Adrenal gland (tissue), 5 donors: ENCODE data around the gene DOCK10.

Experiments used
- CTCF ChIP-seq, 6 experiments: fragments of 450-650 bp in 4 of 6; fragments of 200-600 bp in 2 of 6; sonication (generic) in 1 of 6; IDR thresholded peaks; 1 replicate in 5 of 6; 2 replicates in 1 of 6; pipeline versions ENCODE4 v1.5.1 to v1.8.0; 2016 to 2021; ENCODE audit warnings: antibody characterized with exemption in 6 of 6, mild to moderate bottlenecking in 2 of 6, moderate library complexity in 1 of 6
- POLR2A ChIP-seq, 2 donors: fragments of 450-650 bp; IDR thresholded peaks; one replicate each; pipeline ENCODE4 v1.6.1; 2017; ENCODE audit warnings: antibody characterized with exemption in 2 of 2, mild to moderate bottlenecking in 2 of 2, moderate library complexity in 1 of 2
- donor health status: DM: no; HTN: no; CAD: no.

GRCh38 chr2:225009768-225010167 is 32.5 kb downstream of the DOCK10 start:
- TF ChIP-seq POLR2A (IDR thresholded peaks at IDR 0.05) (no peak), CTCF (IDR thresholded peaks at IDR 0.05) (no peak)
